ENCODE measurements around the gene EIF4G1.
"Not testable (repeated sequence)": the region's sequence is repeated elsewhere in the genome, so short reads cannot be mapped to it uniquely, and the experiment has no call there.

DNA sequence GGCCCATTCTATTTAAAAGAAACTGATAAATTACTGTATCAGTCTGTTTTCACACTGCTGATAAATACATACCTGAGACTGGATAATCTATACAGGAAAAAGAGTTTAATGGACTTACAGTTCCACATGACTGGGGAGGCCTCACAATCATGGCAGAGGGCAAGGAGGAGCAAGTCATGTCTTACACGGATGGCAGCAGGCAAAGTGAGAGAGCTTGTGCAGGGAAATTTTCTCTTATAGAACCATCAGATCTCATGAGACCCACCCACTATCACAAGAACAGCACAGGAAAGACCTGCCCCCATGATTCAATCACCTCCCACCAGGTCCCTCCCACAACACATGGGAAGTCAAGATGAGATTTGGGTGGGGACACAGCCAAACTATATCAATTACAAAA lies 47.2 kb upstream of the EIF4G1 start:
- TF ChIP-seq, protein P1, sequence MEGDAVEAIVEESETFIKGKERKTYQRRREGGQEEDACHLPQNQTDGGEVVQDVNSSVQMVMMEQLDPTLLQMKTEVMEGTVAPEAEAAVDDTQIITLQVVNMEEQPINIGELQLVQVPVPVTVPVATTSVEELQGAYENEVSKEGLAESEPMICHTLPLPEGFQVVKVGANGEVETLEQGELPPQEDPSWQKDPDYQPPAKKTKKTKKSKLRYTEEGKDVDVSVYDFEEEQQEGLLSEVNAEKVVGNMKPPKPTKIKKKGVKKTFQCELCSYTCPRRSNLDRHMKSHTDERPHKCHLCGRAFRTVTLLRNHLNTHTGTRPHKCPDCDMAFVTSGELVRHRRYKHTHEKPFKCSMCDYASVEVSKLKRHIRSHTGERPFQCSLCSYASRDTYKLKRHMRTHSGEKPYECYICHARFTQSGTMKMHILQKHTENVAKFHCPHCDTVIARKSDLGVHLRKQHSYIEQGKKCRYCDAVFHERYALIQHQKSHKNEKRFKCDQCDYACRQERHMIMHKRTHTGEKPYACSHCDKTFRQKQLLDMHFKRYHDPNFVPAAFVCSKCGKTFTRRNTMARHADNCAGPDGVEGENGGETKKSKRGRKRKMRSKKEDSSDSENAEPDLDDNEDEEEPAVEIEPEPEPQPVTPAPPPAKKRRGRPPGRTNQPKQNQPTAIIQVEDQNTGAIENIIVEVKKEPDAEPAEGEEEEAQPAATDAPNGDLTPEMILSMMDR (IDR thresholded peaks at IDR 0.05), result not testable (repeated sequence)
- TF ChIP-seq EZH2, EZH2phosphoT487 (IDR thresholded peaks at IDR 0.05): not testable (repeated sequence)

Measured in neural progenitor cell (in vitro differentiated cells).